HEK293 (cell line): ENCODE data around the gene TRMT1.

Experiments
- CTCF ChIA-PET: fragments of 350-600 bp; formaldehyde crosslinking; extraction: SDS; loops from one replicate; lab custom pipeline; 2021; ENCODE audit warnings: antibody characterized with exemption; lab: Yijun Ruan, JAX
- POLR2A ChIA-PET: fragments of 300-600 bp; formaldehyde crosslinking; extraction: SDS; loops from one replicate; lab custom pipeline; 2020; ENCODE audit warnings: antibody characterized with exemption, inconsistent platforms; lab: Yijun Ruan, JAX
- H3K27ac ChIP-seq: fragments of 200-500 bp; sonication (Bioruptor generic); 2 replicates; pipeline ENCODE4 v1.5.1; 2014; ENCODE audit warnings: low read depth, low read length, control low read depth, inconsistent platforms; ENCODE audit errors: extremely low read depth
- H3K36me3 ChIP-seq, 2 experiments: fragments of 200-500 bp in 1 of 2; sonication (Bioruptor generic) in 1 of 2; 1 replicate in 1 of 2; 2 replicates in 1 of 2; pipeline ENCODE4 v1.5.1; 2014 to 2017; ENCODE audit warnings: inconsistent platforms in 2 of 2, low read length in 2 of 2; ENCODE audit not compliant: control insufficient read depth in 2 of 2, insufficient read depth in 1 of 2
- H3K4me1 ChIP-seq: fragments of 200-500 bp; sonication (Bioruptor generic); 2 replicates; pipeline ENCODE4 v1.5.1; 2014; ENCODE audit warnings: mild to moderate bottlenecking, low read length, inconsistent platforms; ENCODE audit not compliant: control insufficient read depth, insufficient read depth
- H3K4me3 ChIP-seq: 2 replicates; pipeline ENCODE4 v1.5.1; 2011; ENCODE audit warnings: low read depth, mild to moderate bottlenecking, control low read depth, low read length, moderate library complexity
- H3K9me3 ChIP-seq: fragments of 200-500 bp; sonication (Bioruptor generic); 2 replicates; pipeline ENCODE4 v1.5.1; 2014; ENCODE audit warnings: low read depth, low read length, inconsistent platforms; ENCODE audit not compliant: control insufficient read depth, insufficient read depth
- CTCF ChIP-seq: fragments of 450-650 bp; formaldehyde crosslinking; IDR thresholded peaks from 2 replicates; pipeline ENCODE4 v1.5.1; 2016; ENCODE audit warnings: missing biosample characterization, missing genetic modification characterization
- EGR2 ChIP-seq: fragments of 450-650 bp; formaldehyde crosslinking; IDR thresholded peaks from 2 replicates; pipeline ENCODE4 v1.5.1; 2016; ENCODE audit warnings: low read depth, missing biosample characterization, missing genetic modification characterization
- GLIS1 ChIP-seq: fragments of 450-650 bp; formaldehyde crosslinking; IDR thresholded peaks from 2 replicates; pipeline ENCODE4 v1.5.1; 2016; ENCODE audit warnings: missing biosample characterization, missing genetic modification characterization
- IKZF3 ChIP-seq: fragments of 450-650 bp; IDR thresholded peaks from 2 replicates; pipeline ENCODE4 v1.5.0; 2018; ENCODE audit warnings: missing biosample characterization, mild to moderate bottlenecking, missing genetic modification characterization, moderate library complexity
- KLF1 ChIP-seq: fragments of 450-650 bp; formaldehyde crosslinking; IDR thresholded peaks from 2 replicates; pipeline ENCODE4 v1.5.1; 2016; ENCODE audit warnings: missing biosample characterization, missing genetic modification characterization
- KLF7 ChIP-seq: fragments of 450-650 bp; formaldehyde crosslinking; IDR thresholded peaks from 2 replicates; pipeline ENCODE4 v1.5.1; 2016; ENCODE audit warnings: missing biosample characterization, missing genetic modification characterization, borderline replicate concordance
- REST ChIP-seq: fragments of 450-650 bp; formaldehyde crosslinking; IDR thresholded peaks from 2 replicates; pipeline ENCODE4 v1.5.1; 2016; ENCODE audit warnings: missing biosample characterization, missing genetic modification characterization
- SP3 ChIP-seq: fragments of 450-650 bp; formaldehyde crosslinking; IDR thresholded peaks from 2 replicates; pipeline ENCODE4 v1.5.1; 2016; ENCODE audit warnings: missing biosample characterization, missing genetic modification characterization
- TCF7L2 ChIP-seq: IDR thresholded peaks from 2 replicates; pipeline ENCODE4 v1.6.1; 2011; ENCODE audit warnings: low read depth, mild to moderate bottlenecking, inconsistent platforms, low read length, moderate library complexity, borderline replicate concordance
- ZBTB48 ChIP-seq: fragments of 450-650 bp; formaldehyde crosslinking; IDR thresholded peaks from 2 replicates; pipeline ENCODE4 v1.5.1; 2016; ENCODE audit warnings: missing biosample characterization, missing genetic modification characterization
- ZBTB8A ChIP-seq: fragments of 450-650 bp; formaldehyde crosslinking; IDR thresholded peaks from 2 replicates; pipeline ENCODE4 v1.5.1; 2016; ENCODE audit warnings: missing biosample characterization, missing genetic modification characterization
- ZFHX2 ChIP-seq: fragments of 450-650 bp; formaldehyde crosslinking; conservative IDR thresholded peaks from 2 replicates; pipeline ENCODE4 v1.5.1; 2016; ENCODE audit warnings: missing biosample characterization, missing genetic modification characterization
- ZIC2 ChIP-seq: fragments of 450-650 bp; formaldehyde crosslinking; IDR thresholded peaks from 2 replicates; pipeline ENCODE4 v1.5.1; 2016; ENCODE audit warnings: missing biosample characterization, missing genetic modification characterization
- ZNF214 ChIP-seq: fragments of 450-650 bp; formaldehyde crosslinking; IDR thresholded peaks from 2 replicates; pipeline ENCODE4 v1.5.1; 2017; ENCODE audit warnings: missing biosample characterization, mild to moderate bottlenecking, missing genetic modification characterization, borderline replicate concordance
- ZNF23 ChIP-seq: fragments of 450-650 bp; formaldehyde crosslinking; IDR thresholded peaks from 2 replicates; pipeline ENCODE4 v1.5.1; 2016; ENCODE audit warnings: missing biosample characterization, missing genetic modification characterization, borderline replicate concordance
- ZNF24 ChIP-seq: fragments of 450-650 bp; formaldehyde crosslinking; IDR thresholded peaks from 2 replicates; pipeline ENCODE4 v1.5.1; 2016; ENCODE audit warnings: missing biosample characterization, missing genetic modification characterization
- ZNF311 ChIP-seq: fragments of 450-650 bp; formaldehyde crosslinking; IDR thresholded peaks from 2 replicates; pipeline ENCODE4 v1.5.1; 2017; ENCODE audit warnings: missing biosample characterization, missing genetic modification characterization, borderline replicate concordance
- ZNF416 ChIP-seq: fragments of 450-650 bp; formaldehyde crosslinking; IDR thresholded peaks from 2 replicates; pipeline ENCODE4 v1.5.1; 2016; ENCODE audit warnings: missing biosample characterization, missing genetic modification characterization
- ZNF48 ChIP-seq: fragments of 450-650 bp; formaldehyde crosslinking; IDR thresholded peaks from 2 replicates; pipeline ENCODE4 v1.5.1; 2016; ENCODE audit warnings: missing biosample characterization, missing genetic modification characterization
- ZNF560 ChIP-seq: fragments of 450-650 bp; formaldehyde crosslinking; IDR thresholded peaks from 2 replicates; pipeline ENCODE4 v1.5.1; 2017; ENCODE audit warnings: missing biosample characterization, missing genetic modification characterization, borderline replicate concordance
- ZNF623 ChIP-seq: fragments of 450-650 bp; formaldehyde crosslinking; IDR thresholded peaks from 2 replicates; pipeline ENCODE4 v1.5.1; 2016; ENCODE audit warnings: missing biosample characterization, missing genetic modification characterization
- ZSCAN30 ChIP-seq: fragments of 450-650 bp; IDR thresholded peaks from 2 replicates; pipeline ENCODE4 v1.5.1; 2018; ENCODE audit warnings: missing biosample characterization, mild to moderate bottlenecking, missing genetic modification characterization, moderate library complexity
- TF ChIP-seq, protein P1 (sequence below): fragments of 450-650 bp; formaldehyde crosslinking; IDR thresholded peaks from 2 replicates; pipeline ENCODE4 v1.5.1; 2016; ENCODE audit warnings: missing biosample characterization, missing genetic modification characterization
- TF ChIP-seq, protein P2 (sequence below): fragments of 450-650 bp; formaldehyde crosslinking; IDR thresholded peaks from 2 replicates; pipeline ENCODE4 v1.5.1; 2016; ENCODE audit warnings: missing biosample characterization, missing genetic modification characterization

TRMT1 gene

DNA sequence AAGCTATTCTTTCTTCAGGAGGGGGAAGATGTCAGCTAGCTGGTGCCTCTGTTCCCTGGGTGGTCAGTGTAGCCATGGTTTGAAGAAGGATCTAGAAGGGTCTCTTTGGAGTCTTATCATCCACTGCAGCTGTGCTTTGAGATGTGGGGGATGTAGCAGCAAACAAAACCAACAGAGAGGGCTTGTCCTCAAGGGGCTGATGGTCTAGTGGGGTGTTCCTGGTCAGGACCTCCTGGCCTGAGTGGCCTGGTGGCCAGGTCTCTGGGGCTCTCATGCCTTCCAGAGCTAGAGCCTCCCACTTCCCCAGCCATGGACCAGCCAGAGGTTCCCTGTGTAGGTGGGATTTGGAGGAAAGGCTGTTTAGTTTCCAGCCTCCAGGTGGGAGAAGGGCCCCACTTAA is 54.2 kb downstream of the TRMT1 start:
- TF ChIP-seq ZNF23 (tag by site-specific recombination) (no peak), SP3 (no peak), EGR2 (tag by site-specific recombination) (peak; percentile 47; the same call in 1 of the 2 replicates), ZNF48 (no peak), GLIS1 (no peak), ZNF24 (tag by site-specific recombination) (no peak), ZBTB8A (tag by site-specific recombination) (no peak)
- CTCF ChIA-PET = interaction anchor here (0.6 to 15.8 kb wide), 18 partner anchors 11 to 550 kb away, joined by 3 to 247 read pairs (median 27); no protein-coding TSS in a partner anchor
- POLR2A ChIA-PET = interaction anchor here (2.0 kb wide), 1 partner anchor 91 kb away, joined by 4 read pairs; no protein-coding TSS in a partner anchor
- Histone ChIP-seq H3K4me1 (peaks cover 17% of the 10 kb centered on the region), H3K9me3 (no peaks in the 10 kb centered on the region), H3K27ac (no peak overlapping the region), H3K4me3 (no peak overlapping the region), H3K36me3 (no peaks in the 10 kb centered on the region)

GRCh38 chr19:13060964-13061927 is 55.3 kb downstream of the TRMT1 start:
- Histone ChIP-seq H3K4me1 (peaks cover 25% of the 10 kb centered on the region), H3K27ac (no peak overlapping the region), H3K36me3 (no peaks in the 10 kb centered on the region), H3K9me3 (no peaks in the 10 kb centered on the region), H3K4me3 (no peak overlapping the region)
- POLR2A ChIA-PET = interaction anchor here (0.7 to 2.0 kb wide), 9 partner anchors 9 to 92 kb away, joined by 3 to 6 read pairs (median 3); no protein-coding TSS in a partner anchor
- CTCF ChIA-PET = interaction anchor here (0.6 to 15.8 kb wide), 36 partner anchors 11 to 478 kb away, joined by 3 to 247 read pairs (median 9); no protein-coding TSS in a partner anchor
- TF ChIP-seq IKZF3 (tag by site-specific recombination) (peak; percentile 39; the same call in 1 of the 2 replicates), ZFHX2 (tag by site-specific recombination) (no peak; the same call in 1 of the 2 replicates), ZIC2 (tag by site-specific recombination) (peak; percentile 36; the same call in 1 of the 2 replicates), TCF7L2 (no peak), ZNF623 (no peak), CTCF (tag by site-specific recombination) (peak; percentile 90), ZNF416 (no peak), ZSCAN30 (tag by site-specific recombination) (peak; percentile 86), KLF1 (tag by site-specific recombination) (peak; percentile 30), ZNF311 (tag by site-specific recombination) (no peak), REST (tag by site-specific recombination) (0 out of 2 replicates have a peak, but pooled peaks have one; percentile 9), ZNF214 (tag by site-specific recombination) (no peak), ZNF560 (no peak), GLIS1 (peak; percentile 87), ZBTB48 (peak; percentile 77; the same call in 1 of the 2 replicates), KLF7 (tag by site-specific recombination) (peak; percentile 21; the same call in 1 of the 2 replicates)
- TF ChIP-seq, protein P1, sequence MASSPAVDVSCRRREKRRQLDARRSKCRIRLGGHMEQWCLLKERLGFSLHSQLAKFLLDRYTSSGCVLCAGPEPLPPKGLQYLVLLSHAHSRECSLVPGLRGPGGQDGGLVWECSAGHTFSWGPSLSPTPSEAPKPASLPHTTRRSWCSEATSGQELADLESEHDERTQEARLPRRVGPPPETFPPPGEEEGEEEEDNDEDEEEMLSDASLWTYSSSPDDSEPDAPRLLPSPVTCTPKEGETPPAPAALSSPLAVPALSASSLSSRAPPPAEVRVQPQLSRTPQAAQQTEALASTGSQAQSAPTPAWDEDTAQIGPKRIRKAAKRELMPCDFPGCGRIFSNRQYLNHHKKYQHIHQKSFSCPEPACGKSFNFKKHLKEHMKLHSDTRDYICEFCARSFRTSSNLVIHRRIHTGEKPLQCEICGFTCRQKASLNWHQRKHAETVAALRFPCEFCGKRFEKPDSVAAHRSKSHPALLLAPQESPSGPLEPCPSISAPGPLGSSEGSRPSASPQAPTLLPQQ (tag by site-specific recombination) = 0 out of 2 replicates have a peak, but pooled peaks have one; percentile 54
- TF ChIP-seq, protein P2, sequence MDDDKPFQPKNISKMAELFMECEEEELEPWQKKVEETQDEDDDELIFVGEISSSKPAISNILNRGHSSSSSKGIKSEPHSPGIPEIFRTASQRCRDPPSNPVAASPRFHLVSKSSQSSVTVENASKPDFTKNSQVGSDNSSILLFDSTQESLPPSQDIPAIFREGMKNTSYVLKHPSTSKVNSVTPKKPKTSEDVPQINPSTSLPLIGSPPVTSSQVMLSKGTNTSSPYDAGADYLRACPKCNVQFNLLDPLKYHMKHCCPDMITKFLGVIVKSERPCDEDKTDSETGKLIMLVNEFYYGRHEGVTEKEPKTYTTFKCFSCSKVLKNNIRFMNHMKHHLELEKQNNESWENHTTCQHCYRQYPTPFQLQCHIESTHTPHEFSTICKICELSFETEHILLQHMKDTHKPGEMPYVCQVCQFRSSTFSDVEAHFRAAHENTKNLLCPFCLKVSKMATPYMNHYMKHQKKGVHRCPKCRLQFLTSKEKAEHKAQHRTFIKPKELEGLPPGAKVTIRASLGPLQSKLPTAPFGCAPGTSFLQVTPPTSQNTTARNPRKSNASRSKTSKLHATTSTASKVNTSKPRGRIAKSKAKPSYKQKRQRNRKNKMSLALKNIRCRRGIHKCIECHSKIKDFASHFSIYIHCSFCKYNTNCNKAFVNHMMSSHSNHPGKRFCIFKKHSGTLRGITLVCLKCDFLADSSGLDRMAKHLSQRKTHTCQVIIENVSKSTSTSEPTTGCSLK (tag by site-specific recombination) = no peak
